ENCODE measurements around the gene DCLRE1C.
"Not testable (repeated sequence)": the region's sequence is repeated elsewhere in the genome, so short reads cannot be mapped to it uniquely, and the experiment has no call there.

DCLRE1C gene

GRCh38 chr10:14879928-14880193 lies 74.0 kb downstream of the DCLRE1C start:
- no peak for DNase-seq (ENCODE audit: low read depth in 2 of 2)
- TF ChIP-seq CTCF (IDR thresholded peaks at IDR 0.05; ENCODE audit: low read depth, low read length), result no peak
- peak overlapping the region; percentile 65 to 85 for H3K4me3 ChIP-seq (replicated peaks in 1 of 2; ENCODE audit: low read depth in 2 of 2, low read length in 2 of 2)

GRCh38 chr10:14879124-14879927 lies 74.6 kb downstream of the DCLRE1C start:
- peak; percentile 9 to 11 for DNase-seq (ENCODE audit: low read depth in 2 of 2)
- no peak for TF ChIP-seq CTCF (IDR thresholded peaks at IDR 0.05; ENCODE audit: low read depth, low read length)
- peak overlapping the region; percentile 65 to 85 for H3K4me3 ChIP-seq (replicated peaks in 1 of 2; ENCODE audit: low read depth in 2 of 2, low read length in 2 of 2)

- TF ChIP-seq CTCF (IDR thresholded peaks at IDR 0.05; ENCODE audit: low read depth, low read length), result no peak
- peak within 1 kb of the TSS; percentile 97 to 99 for H3K4me3 ChIP-seq (replicated peaks in 1 of 2; ENCODE audit: low read depth in 2 of 2, low read length in 2 of 2)
- peak; percentile 94 to 97 for DNase-seq (ENCODE audit: low read depth in 2 of 2)
Observed at GRCh38 chr10:14878266-14879123, 75.4 kb downstream of the DCLRE1C start, which contains the start of gene SUV39H2. Gene SUV39H2, plus strand, starts transcription at chr10:14878866. Its CDS starts 23 bp downstream, at chr10:14878889.

GRCh38 chr10:14876764-14877163 lies 77.1 kb downstream of the DCLRE1C start:
- DNase-seq (ENCODE audit: low read depth in 2 of 2), result peak in 1 of 2 donors; percentile 28
- peak overlapping the region in 1 of 2 donors; percentile 97 for H3K4me3 ChIP-seq (replicated peaks in 1 of 2; ENCODE audit: low read depth in 2 of 2, low read length in 2 of 2)
- no peak for TF ChIP-seq CTCF (IDR thresholded peaks at IDR 0.05; ENCODE audit: low read depth, low read length)

GRCh38 chr10:14875941-14876340 lies 78.0 kb downstream of the DCLRE1C start:
- no peak for TF ChIP-seq CTCF (IDR thresholded peaks at IDR 0.05; ENCODE audit: low read depth, low read length)
- no peak overlapping the region for H3K4me3 ChIP-seq (replicated peaks in 1 of 2; ENCODE audit: low read depth in 2 of 2, low read length in 2 of 2)
- no peak for DNase-seq (ENCODE audit: low read depth in 2 of 2)

DNA sequence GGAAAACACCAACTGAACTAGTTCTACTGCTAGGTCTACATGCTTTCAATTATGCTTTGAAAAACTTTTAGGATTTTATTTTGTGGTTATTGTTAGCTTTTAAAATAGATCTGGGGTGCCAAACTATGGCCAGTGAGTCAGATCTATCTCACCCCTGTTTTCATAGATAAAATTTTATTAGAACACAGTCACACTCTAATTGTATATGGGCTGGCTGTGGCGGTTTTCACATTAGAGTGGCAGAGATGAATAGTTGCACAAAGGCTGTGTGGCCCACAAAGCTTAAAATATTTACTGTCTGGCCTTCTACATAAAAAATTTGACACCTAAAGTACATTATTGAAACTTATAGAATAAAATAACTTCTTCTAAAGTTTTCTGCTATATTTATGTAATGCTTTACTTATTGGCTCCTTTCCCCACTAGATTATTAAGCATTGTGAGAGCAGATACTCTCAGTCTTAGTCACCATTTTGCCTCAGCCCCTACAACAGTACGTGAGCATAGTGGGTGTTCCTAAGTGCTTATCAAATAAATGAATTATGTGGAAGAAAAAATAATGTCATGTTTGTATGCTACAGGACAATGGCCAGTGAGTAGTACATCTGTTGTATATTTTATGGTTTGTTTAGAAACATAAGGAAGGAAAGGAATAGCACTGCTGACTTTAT lies 80.7 kb downstream of the DCLRE1C start:
- no peak overlapping the region for H3K4me3 ChIP-seq (replicated peaks in 1 of 2; ENCODE audit: low read depth in 2 of 2, low read length in 2 of 2)
- no peak for TF ChIP-seq CTCF (IDR thresholded peaks at IDR 0.05; ENCODE audit: low read depth, low read length)
- peak; percentile 74 to 75 for DNase-seq (ENCODE audit: low read depth in 2 of 2)

DNA sequence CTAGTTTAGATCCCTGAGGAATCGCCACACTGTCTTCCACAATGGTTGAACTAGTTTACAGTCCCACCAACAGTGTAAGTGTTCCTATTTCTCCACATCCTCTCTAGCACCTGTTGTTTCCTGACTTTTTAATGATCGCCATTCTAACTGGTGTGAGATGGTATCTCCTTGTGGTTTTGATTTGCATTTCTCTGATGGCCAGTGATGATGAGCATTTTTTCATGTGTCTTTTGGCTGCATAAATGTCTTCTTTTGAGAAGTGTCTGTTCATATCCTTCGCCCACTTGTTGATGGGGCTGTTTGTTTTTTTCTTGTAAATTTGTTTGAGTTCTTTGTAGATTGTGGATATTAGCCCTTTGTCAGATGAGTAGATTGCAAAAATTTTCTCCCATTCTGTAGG lies 89.0 kb downstream of the DCLRE1C start:
- DNase-seq (ENCODE audit: low read depth in 2 of 2), result not testable (repeated sequence)

DNA sequence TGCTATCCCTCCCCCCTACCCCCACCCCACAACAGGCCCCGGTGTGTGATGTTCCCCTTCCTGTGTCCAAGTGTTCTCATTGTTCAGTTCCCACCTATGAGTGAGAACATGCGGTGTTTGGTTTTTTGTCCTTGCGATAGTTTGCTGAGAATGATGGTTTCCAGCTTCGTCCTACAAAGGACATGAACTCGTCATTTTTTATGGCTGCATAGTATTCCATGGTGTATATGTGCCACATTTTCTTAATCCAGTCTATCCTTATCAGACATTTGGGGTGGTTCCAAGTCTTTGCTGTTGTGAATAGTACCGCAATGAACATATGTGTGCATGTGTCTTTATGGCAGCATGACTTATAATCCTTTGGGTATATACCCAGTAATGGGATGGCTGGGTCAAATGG lies 89.4 kb downstream of the DCLRE1C start:
- DNase-seq (ENCODE audit: low read depth in 2 of 2); H3K4me3 ChIP-seq (replicated peaks in 1 of 2; ENCODE audit: low read depth in 2 of 2, low read length in 2 of 2): not testable (repeated sequence)

More for the DNA sequence above, 89.0 kb downstream of the DCLRE1C start:
- H3K4me3 ChIP-seq (replicated peaks in 1 of 2; ENCODE audit: low read depth in 2 of 2, low read length in 2 of 2), result not testable (repeated sequence)

All from cardiac fibroblast (primary cell).